GM19023 (cell line): ENCODE measurements around the gene MLLT10.
"Not testable (repeated sequence)": the region's sequence is repeated elsewhere in the genome, so short reads cannot be mapped to it uniquely, and the experiment has no call there.

ENCODE experiments used
- ATAC-seq: cut with Tn5 transposase; IDR thresholded peaks from one replicate; pipeline ENCODE4 v1.9.1; 2021; ENCODE audit warnings: mild to moderate bottlenecking, moderate library complexity; ENCODE audit not compliant: unreplicated experiment

MLLT10 gene

DNA sequence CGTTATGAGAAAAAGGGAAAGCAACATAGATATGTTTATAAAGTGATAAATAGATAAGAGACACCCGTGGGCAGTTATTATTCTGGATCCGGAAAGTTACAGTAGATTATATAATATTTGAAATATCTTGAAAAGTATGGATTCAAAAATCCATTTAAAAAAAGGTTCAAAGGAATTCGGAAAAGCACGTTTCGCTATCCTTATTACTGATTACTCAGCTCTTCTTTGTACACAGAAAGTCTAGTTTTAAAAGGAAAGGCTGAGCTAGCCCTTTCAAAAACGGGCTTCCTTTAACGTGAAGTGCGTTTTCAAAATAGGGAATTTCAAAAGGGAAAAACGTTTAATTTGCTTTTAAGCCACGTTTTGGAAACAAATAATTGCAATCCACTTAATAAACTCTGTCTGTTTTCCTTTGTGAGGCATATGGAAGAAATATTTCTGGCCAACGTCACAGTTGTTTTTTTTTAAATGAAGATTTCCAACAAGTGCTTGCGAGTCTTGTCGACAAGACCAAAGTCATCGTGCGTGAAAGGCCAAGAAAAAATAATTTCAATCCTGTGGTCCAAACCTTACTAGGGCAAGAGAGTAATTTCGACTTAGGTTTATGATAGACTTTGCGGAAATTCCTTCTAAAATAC, 6.3 kb upstream of the MLLT10 start:
- no peak for ATAC-seq

DNA sequence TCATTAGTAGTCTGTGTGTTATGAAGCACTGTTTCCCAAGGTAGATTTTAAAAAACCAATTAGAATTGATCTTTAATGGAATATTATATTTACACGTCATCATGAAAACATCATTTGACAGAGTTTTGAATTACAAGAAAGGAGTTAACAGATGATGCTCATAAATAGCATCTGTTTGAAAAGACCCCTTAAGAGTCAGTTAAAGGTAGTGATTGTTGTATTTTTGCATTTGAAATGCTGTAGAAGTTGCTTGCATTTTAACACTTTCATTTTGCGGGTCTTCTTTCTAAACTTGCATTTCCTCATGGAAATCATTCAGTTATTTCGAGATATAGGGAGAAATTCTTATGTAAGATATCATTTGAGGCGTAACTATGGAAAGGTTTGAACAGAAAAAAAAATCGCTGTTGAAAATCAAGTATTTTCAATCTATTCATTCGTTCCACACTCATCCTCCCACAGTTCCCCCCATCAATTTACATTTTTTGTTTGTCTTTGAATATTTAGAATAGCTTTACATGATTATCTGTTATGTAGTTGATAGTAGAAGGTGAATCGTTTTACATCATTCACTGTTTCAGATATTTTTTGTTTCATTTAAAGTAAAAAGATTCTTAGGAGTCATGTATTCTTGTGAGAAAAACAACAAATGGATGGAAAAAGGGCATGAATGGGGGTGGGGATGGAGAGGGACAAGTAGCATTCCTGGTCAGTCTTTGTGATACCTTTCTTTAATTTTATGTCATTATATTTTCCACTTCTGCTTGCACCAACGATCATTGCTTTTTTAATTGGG, 5.6 kb upstream of the MLLT10 start:
- ATAC-seq, result no peak

DNA sequence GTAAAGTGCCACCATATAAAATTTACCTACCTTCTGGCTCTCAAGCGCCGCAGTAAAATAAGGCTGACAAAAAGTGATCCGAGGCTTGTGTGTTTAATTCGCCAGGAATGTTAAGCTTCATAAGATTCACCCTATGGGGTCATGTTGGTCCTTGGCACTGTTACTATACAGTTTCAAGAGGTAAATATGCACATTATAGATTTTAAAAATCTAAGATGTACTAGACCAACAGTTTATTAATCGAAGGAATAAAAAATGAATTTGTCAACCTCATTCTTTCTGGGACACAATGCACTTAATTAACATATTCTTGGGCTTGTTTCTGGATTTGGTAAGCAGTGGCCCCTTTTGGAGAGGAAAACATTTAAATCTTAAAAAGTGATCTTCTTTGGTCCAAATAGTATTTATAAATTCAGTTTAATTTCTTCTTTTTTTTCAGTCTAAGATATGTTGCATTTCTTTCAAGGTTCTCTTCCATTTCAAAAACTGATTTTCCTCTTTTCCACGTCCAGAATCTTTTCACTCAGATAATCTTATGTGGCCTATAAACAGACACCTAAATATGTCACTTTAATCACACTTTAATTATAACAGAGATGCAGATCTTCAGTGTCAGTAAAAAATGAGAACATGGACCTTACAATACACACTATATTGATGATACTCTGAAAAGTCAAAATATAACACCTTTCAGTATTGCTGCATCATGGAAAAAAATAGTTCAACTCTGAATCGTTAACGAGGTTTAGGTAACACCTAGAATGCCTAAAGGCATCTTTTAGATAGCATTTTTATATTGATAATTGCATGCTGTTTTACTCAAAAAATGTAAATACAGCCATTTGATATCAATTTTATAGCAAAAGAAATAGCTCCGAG, 4.8 kb upstream of the MLLT10 start:
- no peak for ATAC-seq

DNA sequence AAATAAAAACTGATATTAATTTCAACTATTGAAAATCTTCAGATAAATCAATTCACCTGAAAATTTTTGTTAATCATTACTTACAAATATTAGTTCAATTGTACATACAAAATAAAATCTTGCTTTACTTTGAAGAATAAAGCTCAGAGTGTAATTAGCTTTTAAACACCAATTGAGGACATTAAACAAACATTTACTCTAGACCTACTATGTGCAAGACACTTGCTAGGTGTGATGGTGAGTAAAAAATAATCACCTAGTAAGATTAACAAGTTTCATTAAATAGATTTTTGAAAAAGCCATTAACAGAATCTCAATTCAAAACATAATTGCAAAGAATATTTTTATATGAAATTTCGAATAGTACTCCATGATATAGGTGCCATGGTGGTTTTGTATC, 3.9 kb upstream of the MLLT10 start:
- ATAC-seq, result no peak

DNA sequence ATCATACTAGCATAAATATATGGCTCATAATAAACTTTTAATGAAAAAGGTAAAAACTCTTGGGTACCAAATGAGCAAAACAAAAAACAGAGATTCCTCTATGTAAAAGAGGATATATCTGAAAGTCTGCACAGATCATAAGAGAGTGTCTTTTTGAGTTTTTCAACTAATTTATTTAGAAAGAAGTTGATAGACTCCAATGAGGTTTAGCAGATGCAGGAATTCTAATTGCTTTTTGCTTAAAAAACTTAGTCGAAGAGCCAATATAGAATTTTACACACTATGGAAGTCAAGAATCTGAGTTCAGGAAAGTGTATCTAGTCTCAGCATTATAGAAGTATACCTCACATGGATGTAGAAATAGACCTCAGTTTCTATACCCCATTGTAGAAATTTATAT, 3.4 kb upstream of the MLLT10 start:
- no peak for ATAC-seq

DNA sequence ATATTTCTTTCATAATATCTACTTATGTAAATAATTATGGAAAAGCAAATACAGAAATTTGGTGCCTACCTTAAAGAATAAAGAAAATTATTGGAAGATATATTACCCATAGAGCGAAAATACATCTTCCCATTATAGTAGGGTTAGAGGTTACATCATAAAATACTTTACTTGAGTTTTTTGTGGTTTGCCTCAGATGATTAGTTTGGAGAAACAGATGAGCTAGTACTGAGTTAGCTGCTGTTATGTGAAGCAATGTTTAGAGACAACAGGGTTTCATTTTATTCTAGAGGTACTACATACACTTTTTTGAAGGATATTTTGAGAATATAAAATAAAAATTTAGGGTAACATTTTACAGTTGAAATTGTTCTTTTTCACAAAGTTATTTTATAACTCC, 2.9 kb upstream of the MLLT10 start:
- no peak for ATAC-seq

DNA sequence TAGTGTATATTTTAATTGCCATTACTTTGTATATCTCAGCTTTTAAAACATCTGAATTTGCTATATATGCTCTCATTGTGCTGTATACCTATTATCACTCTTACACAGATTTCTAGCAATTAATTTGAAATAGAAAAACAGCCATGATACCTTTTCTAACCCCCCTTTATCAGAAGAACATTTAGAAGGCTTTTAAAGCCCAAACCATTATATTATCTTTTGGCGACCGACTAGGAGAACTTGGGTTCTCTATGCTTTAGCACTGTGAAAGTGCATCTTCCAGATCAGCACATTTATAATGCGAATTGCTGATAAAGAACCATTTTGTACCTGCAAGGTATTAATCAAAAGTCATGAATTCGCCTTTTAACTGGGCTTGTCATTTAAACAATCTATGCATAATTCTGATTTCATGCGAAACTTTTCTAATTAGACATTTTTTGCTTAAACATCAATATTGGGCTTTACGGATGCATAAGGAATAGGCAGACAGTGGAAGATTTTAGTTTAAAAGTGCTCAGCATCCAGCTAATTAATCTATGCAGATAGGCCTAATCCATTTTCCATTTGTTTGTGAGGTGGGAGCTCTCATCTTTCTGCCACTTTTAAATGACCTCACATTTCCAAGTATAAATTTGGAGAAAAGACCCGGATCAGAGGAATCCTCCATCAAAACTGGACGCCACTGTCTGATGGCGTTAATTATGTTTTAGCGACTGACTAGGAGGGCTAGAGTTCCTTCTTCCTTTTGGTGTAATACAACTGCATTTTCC, 1.2 kb upstream of the MLLT10 start:
- ATAC-seq, result no peak

DNA sequence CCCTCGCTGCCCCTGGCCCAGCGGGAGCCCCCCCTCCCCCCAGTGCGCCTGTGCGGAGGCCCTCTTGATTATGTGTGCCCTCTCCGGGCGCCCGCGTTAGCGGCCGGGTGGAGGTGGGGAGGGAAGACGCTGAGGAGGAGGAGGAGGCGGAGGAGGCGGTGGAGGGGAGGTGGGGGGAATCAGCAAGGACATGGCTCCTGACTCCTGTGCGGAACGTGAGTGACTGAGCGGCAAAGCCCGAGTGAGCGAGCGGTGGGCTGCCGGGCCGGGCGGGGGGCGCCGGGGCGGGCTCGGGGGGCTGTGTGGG, 201 bp downstream of the MLLT10 start:
- ATAC-seq, result no peak

DNA sequence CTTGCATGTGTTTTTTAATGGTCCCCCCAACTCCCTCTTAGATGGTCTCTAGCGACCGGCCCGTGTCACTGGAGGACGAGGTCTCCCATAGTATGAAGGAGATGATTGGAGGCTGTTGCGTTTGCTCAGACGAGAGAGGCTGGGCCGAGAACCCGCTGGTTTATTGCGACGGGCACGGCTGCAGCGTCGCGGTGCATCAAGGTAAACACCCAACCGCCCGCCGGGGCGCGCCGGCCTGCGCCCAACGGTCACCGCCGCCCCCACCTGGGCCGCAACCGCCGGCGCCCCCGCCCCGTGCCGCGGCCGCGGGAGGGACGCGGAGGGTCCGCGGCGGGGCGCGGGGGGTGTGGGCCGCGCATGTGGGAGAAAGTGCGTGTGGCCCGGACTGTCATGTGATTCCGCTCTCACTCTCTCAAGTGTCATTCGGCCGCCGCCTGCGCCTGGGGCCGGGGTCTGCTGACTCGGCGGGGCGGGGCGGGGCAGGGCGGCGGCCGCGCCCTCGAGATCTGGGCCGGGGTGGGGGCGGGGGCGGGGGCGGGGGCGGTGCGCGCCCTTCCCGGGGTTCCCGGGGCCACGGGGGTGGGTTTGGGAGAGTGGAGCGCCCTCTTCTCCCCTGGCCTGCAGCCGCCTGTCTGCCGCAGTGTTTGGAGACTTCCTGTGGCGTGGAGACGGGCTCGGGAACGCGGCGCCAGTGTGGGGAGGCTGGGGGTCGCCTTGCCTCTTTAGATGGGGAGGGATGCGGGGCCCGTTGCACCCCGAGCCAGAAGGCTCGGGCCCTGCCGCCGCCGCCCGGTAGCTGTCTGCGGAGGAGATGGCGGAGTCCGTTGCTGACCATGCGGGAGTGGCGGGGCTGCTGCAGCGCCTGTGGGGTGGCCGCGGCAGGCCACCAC, 817 bp downstream of the MLLT10 start:
- peak; percentile 25 for ATAC-seq

DNA sequence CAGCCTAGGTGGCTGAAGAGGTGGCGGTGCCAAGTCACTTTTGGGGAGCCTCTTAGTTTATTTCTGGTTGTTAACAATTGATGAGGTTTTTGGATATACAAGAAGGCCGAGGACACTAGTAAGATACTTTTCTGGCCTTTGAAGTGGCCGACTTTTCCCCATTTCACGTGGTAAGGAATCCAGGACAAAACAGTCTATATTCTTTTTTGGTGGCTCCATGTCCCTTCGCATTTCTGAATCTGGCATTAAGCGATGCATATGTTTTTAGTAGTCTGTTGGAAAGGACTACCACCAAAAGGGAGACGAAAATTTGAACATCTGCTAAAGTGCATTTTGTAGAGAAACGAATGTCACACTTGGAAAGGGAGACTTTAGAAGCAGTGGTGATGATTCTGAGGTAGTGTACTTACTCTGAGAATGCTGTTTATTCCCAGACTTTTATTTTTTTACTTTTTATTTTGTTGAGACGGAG, 1.5 kb downstream of the MLLT10 start:
- no peak for ATAC-seq

DNA sequence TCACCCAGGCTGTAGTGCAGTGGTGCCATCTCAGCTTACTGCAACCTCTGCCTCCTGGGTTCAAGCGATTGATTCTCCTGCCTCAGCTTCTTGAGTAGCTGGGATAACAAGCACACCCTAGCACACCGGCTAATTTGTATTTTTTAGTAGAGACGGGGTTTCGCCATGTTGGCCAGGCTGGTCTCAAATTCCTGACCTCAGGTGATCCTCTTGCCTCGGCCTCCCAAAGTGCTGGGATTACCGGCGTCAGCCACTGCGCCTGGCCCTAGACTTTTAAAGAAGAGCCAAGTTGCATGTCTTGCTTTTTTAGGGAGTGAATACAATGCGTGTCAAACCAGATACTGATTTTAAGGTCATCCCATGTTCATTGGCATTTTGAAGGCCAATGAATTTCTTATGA, 1.9 kb downstream of the MLLT10 start:
- not testable (repeated sequence) for ATAC-seq

DNA sequence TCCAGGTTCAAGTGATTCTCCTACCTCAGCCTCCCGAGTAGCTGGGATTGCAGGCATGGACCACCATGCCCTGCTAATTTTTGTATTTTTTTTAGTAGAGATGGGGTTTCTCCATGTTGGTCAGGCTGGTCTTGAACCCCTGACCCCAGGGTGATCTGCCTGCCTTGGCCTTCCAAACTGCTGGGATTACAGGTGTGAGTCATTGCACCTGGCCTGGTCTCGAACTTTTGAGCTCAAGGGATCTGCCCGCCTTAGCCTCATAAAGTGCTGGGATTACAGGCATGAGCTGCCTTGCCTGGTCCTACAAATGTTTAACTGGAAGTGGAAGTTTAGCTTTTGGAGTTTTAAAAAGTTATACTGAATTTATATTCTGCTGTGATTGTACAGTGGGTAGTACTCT, 2.8 kb downstream of the MLLT10 start:
- no peak for ATAC-seq

DNA sequence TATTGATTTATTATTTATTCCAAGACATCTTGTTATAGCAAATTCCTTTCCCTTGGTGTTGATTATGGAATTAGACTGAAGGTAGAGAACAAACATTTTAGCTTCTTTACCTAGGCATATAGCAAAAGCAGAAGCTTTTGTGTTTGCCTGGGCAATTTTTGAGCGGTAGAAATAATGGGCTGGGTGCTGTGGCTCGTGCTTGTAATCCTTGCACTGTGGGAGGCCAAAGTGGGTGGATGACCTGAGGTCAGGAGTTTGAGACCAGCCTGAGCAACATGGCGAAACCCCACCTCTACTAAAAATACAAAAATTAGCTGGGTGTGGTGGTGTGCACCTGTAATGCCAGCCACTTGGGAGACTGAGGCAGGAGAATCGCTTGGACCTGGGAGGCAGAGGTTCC, 6.7 kb downstream of the MLLT10 start:
- ATAC-seq, result not testable (repeated sequence)

DNA sequence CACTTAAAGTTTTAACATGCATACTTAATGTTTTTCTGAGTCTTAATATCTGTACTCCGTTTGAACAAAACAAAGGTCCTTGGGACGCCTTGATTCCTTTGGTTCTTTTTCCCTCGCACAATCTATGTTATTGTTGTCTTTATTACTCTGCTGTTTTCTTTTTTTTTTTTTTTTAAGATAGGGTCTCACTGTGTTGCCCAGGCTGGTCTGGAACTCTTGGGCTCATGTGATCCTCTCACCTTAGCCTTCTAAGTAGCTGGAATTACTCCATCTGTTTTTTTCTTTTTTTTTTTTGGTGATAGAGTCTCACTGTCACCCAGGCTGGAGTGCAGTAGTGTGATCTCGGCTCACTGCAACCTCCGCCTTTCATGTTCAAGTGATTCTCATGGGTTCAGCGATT, 13.2 kb downstream of the MLLT10 start:
- no peak for ATAC-seq

DNA sequence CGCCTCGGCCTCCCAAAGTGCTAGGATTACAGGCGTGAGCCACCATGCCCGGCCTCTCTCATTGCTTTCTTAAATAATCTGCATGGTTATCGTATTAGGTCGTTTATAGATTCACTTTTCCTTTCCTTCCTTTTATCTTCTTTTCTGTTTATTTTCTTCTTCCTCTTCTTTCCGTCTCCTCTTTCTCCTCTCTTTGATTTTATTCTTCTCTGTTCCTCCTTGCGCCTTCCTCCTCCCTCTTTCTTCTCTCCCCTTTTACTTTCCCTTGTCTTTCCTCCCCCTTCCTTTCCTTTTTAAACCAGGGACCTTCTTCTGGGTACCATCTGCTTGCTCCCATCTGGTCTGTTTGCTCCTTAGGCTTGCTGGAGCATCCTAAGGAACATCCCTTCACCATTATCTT, 18.6 kb downstream of the MLLT10 start:
- no peak for ATAC-seq

DNA sequence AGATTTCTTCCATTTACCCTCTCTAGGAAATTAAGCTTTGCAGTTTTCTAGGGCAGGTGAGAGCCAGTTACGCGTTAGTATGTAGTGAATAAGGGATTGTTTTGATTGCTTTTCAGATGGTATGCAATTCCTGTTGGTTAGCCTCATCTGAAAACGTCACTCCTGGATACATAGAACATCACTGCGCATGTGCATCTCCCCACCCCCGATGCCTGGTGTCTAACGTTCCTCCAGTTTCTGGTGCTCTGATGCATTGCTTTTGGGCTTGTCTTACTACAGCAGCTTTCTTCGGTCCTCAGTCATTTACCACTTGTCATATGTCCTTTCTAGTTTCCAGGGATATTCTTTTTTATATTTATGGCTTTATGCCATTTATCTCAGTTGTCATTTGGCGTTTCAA, 22.5 kb downstream of the MLLT10 start:
- ATAC-seq, result no peak

DNA sequence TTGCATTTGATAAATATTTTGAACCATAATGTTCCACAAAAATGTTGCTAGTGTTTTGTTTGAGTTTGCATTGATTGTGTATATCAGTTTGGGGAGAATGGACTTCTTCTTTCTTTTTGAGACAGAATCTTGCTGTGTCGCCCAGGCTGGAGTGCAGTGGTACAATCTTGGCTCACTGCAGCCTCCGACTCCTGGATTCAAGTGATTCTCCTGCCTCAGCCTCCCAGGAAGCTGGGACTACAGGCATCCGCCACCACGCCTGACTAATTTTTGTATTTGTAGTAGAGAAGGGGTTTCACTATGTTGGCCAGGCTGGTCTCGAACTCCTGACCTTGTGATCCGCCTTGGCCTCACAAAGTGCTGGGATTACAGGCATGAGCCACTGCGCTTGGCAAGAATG, 25.0 kb downstream of the MLLT10 start:
- not testable (repeated sequence) for ATAC-seq

DNA sequence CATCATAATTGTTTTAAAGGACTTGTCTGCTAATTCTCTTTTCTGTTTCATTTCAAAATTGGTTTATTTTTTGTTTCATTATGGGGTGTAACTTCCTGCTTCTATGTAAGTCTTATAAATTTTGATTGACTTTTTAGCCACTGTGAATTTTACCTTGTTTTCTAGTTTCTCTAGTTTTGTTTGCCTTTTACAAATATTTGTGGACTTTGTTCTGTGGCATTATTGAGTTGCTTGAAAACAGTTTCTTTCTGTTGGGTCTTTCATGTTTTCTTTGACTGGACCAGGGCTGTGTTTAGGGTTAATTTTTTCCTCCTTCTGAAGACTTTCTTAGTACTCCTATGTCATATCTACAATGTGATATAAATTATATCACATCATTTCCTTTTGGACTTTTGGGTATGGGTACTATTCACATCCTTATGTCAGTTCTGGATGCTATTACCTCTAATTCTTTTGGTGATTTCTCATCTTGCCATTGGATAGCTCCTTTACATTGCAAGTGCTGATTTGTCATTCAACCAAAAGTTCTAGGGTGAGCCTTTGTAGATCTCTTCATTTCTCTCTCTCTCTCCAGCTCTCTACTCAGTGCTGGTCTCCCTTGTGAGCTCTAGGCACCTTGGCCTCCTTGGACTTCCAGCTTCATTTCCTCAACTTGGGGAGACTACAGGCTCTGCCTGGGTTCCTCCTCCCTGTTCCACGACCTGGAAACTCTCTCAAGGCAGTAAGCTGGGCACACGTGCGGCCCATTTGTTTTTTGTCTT, 36.9 kb downstream of the MLLT10 start:
- ATAC-seq, result no peak

DNA sequence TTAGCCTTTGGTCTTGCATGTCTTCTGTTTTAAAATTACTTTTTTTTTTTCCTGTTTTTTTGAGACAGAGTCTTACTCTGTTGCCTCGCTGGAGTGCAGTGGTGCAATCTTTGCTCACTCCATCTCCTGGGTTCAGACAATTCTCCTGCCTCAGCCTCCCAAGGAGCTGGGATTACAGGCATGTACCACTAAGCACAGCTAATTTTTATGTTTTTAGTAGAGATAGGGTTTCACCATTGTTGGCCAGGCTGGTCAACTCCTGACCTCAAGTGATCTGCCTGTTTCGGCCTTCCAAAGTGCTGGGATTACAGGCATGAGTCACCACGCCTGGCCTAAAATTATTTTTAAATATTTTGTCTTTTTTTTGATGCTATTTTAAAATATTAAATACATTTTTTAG, 38.5 kb downstream of the MLLT10 start:
- no peak for ATAC-seq
